ENCODE results near the gene PRDM2. TPM values are rescaled to one million over a fixed set of nuclear protein-coding genes. Genes with fewer than 3 reads are reported as not detected.
"Not testable (repeated sequence)": the region's sequence is repeated elsewhere in the genome, so short reads cannot be mapped to it uniquely, and the experiment has no call there.

The PRDM2 gene
- polyA plus RNA-seq, 1 of the 3 experiments (the other 2 are of a cell fraction) = 7.2 TPM

DNA sequence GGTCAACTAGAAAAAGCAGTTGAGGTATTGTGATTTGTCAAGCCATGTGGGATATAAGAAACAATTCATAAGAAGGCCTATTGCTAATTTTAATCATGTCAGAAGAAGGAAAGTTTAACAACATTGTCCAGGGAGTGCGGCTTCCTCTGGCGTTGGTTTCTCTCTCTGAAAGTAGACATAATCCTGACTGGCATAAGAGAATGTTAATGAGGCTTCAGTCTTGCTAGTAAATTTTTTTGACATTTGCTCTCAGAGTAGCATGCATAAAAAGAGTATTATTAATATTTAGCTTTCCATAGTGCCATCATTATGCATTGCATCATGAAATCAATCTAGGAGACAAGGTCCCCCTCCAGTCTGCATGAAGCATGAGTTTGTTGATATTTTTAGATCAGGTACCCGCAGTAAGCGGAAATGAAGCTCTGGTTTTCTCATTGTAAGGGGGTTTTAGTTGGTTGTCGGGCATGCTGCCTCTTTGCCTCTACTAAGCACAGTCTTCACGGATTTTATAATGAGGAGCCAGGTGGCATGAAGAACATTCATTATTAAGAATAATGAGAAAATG, 12.8 kb upstream of the PRDM2 start:
- Histone ChIP-seq H3K9ac (no peak overlapping the region), H3K9me2 (no peaks in the 10 kb centered on the region), H3K27me3 (ENCODE audit: insufficient read depth) (no peaks in the 10 kb centered on the region), H3K4me1 (ENCODE audit: control insufficient read depth in 1 of 2, insufficient read depth in 2 of 2, low read depth in 1 of 2, low read length in 1 of 2) (no peaks in the 10 kb centered on the region; a peak in 1 of 4 replicates), H3K9me3 (no peaks in the 10 kb centered on the region), H3F3A (replicated peaks; ENCODE audit: insufficient read depth) (no peaks in the 10 kb centered on the region), H3K79me2 (ENCODE audit: insufficient read depth) (no peaks in the 10 kb centered on the region), H3K4me3 (ENCODE audit: low read depth in 2 of 2, low read length in 1 of 2) (no peak overlapping the region), H3K27ac (ENCODE audit: low read depth in 2 of 2, low read length in 1 of 2) (no peak overlapping the region), H3K36me3 (replicated peaks in 1 of 2; ENCODE audit: control insufficient read depth in 1 of 2, insufficient read depth in 2 of 2, low read length in 1 of 2) (no peaks in the 10 kb centered on the region), H4K20me1 (ENCODE audit: insufficient read depth) (no peaks in the 10 kb centered on the region), H3K4me2 (no peak overlapping the region), H2AFZ (ENCODE audit: low read depth) (no peak overlapping the region)
- TF ChIP-seq POLR2AphosphoS5 (IDR thresholded peaks at IDR 0.05; ENCODE audit: low read depth, low read length) (no peak), SMC3 (IDR thresholded peaks at IDR 0.05; ENCODE audit: low read depth, low read length) (no peak), RCOR1 (IDR thresholded peaks at IDR 0.05; ENCODE audit: low read length) (no peak)
- 30% methylated on average over 6 of the region's 6 CpGs for WGBS (ENCODE audit: low lambda C conversion rate)
- CTCF ChIA-PET = no interaction called here
- POLR2A ChIA-PET = no interaction called here
- no peak for DNase-seq

DNA sequence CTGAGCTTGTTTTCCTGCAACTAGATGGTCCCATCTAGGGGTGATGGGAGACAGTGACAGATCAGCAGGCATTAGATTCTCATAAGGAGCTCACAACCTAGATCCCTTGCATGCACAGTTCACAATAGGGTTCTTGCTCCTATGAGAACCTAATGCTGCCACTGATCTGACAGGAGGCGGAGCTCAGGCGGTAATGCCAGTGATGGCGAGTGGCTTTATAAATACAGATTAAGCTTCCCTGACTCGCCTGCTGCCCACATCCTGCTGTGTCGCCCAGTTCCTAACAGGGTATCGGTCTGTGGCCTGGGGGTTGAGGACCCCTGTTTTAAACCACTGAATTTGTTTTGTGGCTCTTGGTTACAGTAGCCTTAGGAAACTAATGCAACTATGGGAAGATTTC, 6.9 kb upstream of the PRDM2 start:
- H3K27ac ChIP-seq (ENCODE audit: low read depth in 2 of 2, low read length in 1 of 2); POLR2A ChIA-PET; H3K4me1 ChIP-seq (ENCODE audit: control insufficient read depth in 1 of 2, insufficient read depth in 2 of 2, low read depth in 1 of 2, low read length in 1 of 2); H3K79me2 ChIP-seq (ENCODE audit: insufficient read depth); H3K4me3 ChIP-seq (ENCODE audit: low read depth in 2 of 2, low read length in 1 of 2); DNase-seq; H4K20me1 ChIP-seq (ENCODE audit: insufficient read depth); H3K9me3 ChIP-seq; H3F3A ChIP-seq (replicated peaks; ENCODE audit: insufficient read depth); H3K27me3 ChIP-seq (ENCODE audit: insufficient read depth); H3K9ac ChIP-seq; H2AFZ ChIP-seq (ENCODE audit: low read depth); H3K36me3 ChIP-seq (replicated peaks in 1 of 2; ENCODE audit: control insufficient read depth in 1 of 2, insufficient read depth in 2 of 2, low read length in 1 of 2); H3K9me2 ChIP-seq: not testable (repeated sequence)
- 24% methylated on average over 5 of the region's 6 CpGs for WGBS (ENCODE audit: low lambda C conversion rate)
- CTCF ChIA-PET = interaction anchor here (1.0 to 1.3 kb wide), 2 partner anchors 11 to 56 kb away, joined by 4 read pairs; no protein-coding TSS in a partner anchor
- peak overlapping the region; percentile 17; the same call in 1 of the 2 replicates for H3K4me2 ChIP-seq

DNA sequence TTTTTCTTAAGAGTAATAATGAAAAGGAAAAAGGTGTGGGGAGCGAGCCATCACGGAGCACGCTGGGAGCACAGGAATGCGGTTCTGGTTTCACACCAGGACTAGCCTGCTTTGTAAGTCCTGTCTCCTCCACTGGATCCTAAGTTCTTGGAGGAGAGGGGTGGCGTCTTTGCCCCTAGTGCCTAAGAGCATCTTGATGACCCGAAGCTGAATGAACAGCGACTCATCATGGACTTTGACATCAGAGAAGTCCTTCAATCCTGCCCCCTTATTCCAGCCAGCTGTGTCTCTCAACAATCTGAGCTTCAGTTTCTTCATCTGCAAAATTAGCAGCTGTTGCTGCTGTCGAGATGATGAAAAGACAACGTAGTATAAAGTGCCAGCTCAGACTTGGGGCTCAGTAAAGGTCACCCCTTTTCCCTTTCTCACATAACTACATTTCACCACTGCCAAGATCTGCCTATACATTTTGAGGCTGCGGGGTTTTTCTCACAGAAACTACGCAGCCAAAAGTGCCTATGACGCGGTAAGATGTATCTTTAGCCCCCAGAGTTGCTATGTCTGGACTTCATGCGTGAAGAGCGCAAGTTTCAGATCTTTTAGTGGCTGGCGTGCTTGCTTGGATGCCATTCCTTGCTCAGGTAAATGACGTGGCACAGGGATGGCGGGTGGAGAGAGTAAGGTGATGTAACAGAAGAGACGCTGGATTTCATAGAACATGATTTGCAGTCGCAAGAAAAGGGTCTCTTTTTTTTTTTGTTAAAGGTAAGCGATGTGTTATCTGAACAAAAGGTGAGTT, 4.9 kb upstream of the PRDM2 start:
- WGBS (ENCODE audit: low lambda C conversion rate) = 67% methylated on average over 21 of the region's 21 CpGs
- no peak for DNase-seq
- H3F3A ChIP-seq (replicated peaks; ENCODE audit: insufficient read depth) = no peaks in the 10 kb centered on the region
- no peaks in the 10 kb centered on the region for H3K79me2 ChIP-seq (ENCODE audit: insufficient read depth)
- no peak for TF ChIP-seq NFIC (IDR thresholded peaks at IDR 0.05; ENCODE audit: borderline replicate concordance)
- no peak for TF ChIP-seq JUND (IDR thresholded peaks at IDR 0.05)
- TF ChIP-seq SMC3 (IDR thresholded peaks at IDR 0.05; ENCODE audit: low read depth, low read length) = no peak
- no peak for TF ChIP-seq RAD21 (IDR thresholded peaks at IDR 0.05; ENCODE audit: low read length)
- no peak for TF ChIP-seq TAF1 (IDR thresholded peaks at IDR 0.05; ENCODE audit: borderline replicate concordance, low read depth, low read length)
- no peak for TF ChIP-seq POLR2AphosphoS5 (IDR thresholded peaks at IDR 0.05; ENCODE audit: low read depth, low read length)
- TF ChIP-seq RCOR1 (IDR thresholded peaks at IDR 0.05; ENCODE audit: low read length) = no peak
- TF ChIP-seq RXRA (IDR thresholded peaks at IDR 0.05; ENCODE audit: borderline replicate concordance, low read depth) = no peak
- TF ChIP-seq FOXJ3 (CRISPR knock-in tag; IDR thresholded peaks at IDR 0.05) = no peak
- TF ChIP-seq, protein P1, sequence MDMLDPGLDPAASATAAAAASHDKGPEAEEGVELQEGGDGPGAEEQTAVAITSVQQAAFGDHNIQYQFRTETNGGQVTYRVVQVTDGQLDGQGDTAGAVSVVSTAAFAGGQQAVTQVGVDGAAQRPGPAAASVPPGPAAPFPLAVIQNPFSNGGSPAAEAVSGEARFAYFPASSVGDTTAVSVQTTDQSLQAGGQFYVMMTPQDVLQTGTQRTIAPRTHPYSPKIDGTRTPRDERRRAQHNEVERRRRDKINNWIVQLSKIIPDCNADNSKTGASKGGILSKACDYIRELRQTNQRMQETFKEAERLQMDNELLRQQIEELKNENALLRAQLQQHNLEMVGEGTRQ (IDR thresholded peaks at IDR 0.05; ENCODE audit: borderline replicate concordance, low read depth, low read length) = no peak
- TF ChIP-seq EP300 (IDR thresholded peaks at IDR 0.05; ENCODE audit: borderline replicate concordance in 1 of 2, low read depth in 1 of 2, low read length in 1 of 2) = no peak
- TF ChIP-seq FOSL2 (IDR thresholded peaks at IDR 0.05; ENCODE audit: borderline replicate concordance, low read depth) = no peak
- TF ChIP-seq EZH2phosphoT487 (IDR thresholded peaks at IDR 0.05; ENCODE audit: borderline replicate concordance, low read depth) = no peak
- no peak for TF ChIP-seq SIN3A (IDR thresholded peaks at IDR 0.05; ENCODE audit: borderline replicate concordance, low read depth, low read length)
- TF ChIP-seq, protein P2, sequence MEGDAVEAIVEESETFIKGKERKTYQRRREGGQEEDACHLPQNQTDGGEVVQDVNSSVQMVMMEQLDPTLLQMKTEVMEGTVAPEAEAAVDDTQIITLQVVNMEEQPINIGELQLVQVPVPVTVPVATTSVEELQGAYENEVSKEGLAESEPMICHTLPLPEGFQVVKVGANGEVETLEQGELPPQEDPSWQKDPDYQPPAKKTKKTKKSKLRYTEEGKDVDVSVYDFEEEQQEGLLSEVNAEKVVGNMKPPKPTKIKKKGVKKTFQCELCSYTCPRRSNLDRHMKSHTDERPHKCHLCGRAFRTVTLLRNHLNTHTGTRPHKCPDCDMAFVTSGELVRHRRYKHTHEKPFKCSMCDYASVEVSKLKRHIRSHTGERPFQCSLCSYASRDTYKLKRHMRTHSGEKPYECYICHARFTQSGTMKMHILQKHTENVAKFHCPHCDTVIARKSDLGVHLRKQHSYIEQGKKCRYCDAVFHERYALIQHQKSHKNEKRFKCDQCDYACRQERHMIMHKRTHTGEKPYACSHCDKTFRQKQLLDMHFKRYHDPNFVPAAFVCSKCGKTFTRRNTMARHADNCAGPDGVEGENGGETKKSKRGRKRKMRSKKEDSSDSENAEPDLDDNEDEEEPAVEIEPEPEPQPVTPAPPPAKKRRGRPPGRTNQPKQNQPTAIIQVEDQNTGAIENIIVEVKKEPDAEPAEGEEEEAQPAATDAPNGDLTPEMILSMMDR (IDR thresholded peaks at IDR 0.05) = no peak
- peaks cover 0 to 4% of the 10 kb centered on the region in 2 experiments; a peak in 1 of 4 replicates for H3K4me1 ChIP-seq (ENCODE audit: control insufficient read depth in 1 of 2, insufficient read depth in 2 of 2, low read depth in 1 of 2, low read length in 1 of 2)
- H3K9ac ChIP-seq = no peak overlapping the region
- H3K27me3 ChIP-seq (ENCODE audit: insufficient read depth) = peaks cover 5% of the 10 kb centered on the region; the same call in 1 of the 2 replicates
- CTCF ChIA-PET = interaction anchor here (1.2 kb wide), 1 partner anchor 9 kb away, joined by 3 read pairs; no protein-coding TSS in a partner anchor
- POLR2A ChIA-PET = no interaction called here
- H3K9me2 ChIP-seq = no peaks in the 10 kb centered on the region
- no peak overlapping the region for H3K4me2 ChIP-seq
- no peaks in the 10 kb centered on the region for H3K9me3 ChIP-seq
- H3K36me3 ChIP-seq (replicated peaks in 1 of 2; ENCODE audit: control insufficient read depth in 1 of 2, insufficient read depth in 2 of 2, low read length in 1 of 2) = no peaks in the 10 kb centered on the region
- no peak overlapping the region for H2AFZ ChIP-seq (ENCODE audit: low read depth)
- H3K27ac ChIP-seq (ENCODE audit: low read depth in 2 of 2, low read length in 1 of 2) = no peak overlapping the region
- H3K4me3 ChIP-seq (ENCODE audit: low read depth in 2 of 2, low read length in 1 of 2) = no peak overlapping the region
- H4K20me1 ChIP-seq (ENCODE audit: insufficient read depth) = no peaks in the 10 kb centered on the region
